T47D (cell line): ENCODE data around the gene SCRN1.

ENCODE experiments used
- DNase-seq, 2 experiments: peaks; one replicate each; pipeline versions ENCODE4 v3.0.0 to v3.0.0-alpha.2; 2011 to 2012; ENCODE audit warnings: low read depth in 1 of 2, low spot score in 1 of 2
- JUND ChIP-seq: IDR thresholded peaks from 2 replicates; pipeline ENCODE4 v1.6.1; 2012; ENCODE audit warnings: low read depth
- in situ Hi-C: cut with HindIII; loops from 2 replicates; pipeline ENCODE4 v1.10.0; 2016; ENCODE audit warnings: low sequenced_read_pairs, low pct_unique_long_range_greater_than_20kb

The SCRN1 gene

DNA sequence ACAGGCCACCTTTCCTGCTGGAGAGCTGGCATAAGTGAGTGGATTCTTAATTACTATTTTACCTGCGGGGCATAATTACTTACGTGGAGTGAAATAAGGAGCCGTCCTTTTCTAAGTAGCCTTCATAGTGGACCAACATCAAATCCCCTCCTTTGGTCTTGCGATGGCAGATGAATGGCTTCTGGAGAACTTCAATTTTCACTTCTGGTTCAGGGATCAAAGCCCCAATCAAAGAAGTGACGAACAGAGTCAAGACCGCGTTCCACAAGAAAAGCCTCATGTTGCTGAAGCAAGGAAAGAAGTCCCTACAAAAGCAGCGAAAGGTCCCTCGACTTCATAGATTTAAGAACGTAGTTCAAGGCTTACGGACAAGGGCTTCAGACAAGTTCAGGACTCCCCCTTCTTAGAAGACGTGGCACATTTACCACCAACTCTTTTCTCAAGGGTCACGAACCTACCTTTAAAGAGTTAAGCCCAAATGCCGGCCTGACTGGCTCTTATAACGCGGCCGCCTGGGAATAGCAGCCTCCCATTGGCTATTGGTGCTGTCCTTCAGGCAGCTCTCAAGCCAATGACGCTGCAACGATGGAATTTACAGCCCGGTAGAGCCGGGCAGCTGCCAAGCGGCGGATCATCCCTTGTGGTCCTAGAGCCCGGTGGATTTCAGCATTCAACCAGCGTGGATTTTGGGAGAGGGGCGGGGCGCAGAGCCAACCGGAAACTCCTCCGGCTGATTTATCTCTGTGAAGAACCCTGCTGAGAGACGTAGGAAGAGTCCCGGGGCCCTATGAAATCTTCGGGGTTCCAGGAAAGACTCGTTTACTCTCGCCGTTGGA is 36.8 kb upstream of the SCRN1 start, which contains the start of gene FKBP14:
FKBP14 (minus strand) TSS at position 474 of the 836 bp plus-strand sequence; CDS start at position 280, 194 bp downstream.
- in situ Hi-C loops, result no loop called here
- DNase-seq, result peak; percentile 93 to 100
- TF ChIP-seq JUND, result peak; percentile 11; the same call in 1 of the 2 replicates

DNA sequence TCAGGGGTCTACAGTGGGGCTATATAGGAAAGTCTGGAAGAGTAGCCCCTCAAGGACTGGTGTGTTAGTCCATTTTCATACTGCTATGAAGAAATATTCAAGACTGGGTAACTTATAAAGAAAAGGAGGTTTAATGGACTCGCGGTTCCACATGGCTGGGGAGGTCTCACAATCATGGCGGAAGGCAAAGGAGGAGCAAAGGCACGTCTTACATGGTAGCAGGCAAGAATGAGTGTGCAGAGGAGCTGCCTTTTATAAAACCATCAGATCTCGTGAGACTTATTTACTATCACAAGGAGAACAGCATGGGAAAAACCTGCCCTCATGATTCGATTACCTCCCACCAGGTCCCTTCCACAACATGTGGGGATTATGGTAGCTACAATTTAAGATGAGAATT is 33.9 kb upstream of the SCRN1 start:
- no peak for DNase-seq
- in situ Hi-C loops, result no loop called here
- no peak for TF ChIP-seq JUND

DNA sequence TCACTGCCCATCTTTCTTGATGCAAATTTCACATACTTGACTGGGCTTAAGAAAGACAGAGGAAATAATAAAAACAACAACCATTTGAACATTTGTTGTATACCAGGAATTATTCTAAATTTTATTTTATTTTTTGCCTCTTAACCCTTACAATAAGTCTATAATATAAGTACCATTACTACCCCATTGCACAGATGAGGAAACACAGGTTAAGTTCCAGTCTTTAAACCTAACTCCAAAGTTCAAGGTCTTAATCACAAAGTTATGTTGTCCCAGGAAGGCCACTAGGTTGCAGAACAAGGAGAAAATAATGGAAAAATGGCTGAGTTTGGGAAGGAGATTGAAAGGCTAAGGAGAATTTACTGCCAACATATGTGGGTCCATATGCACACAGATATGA is 33.4 kb upstream of the SCRN1 start:
- no peak for TF ChIP-seq JUND
- in situ Hi-C loops, result no loop called here
- DNase-seq, result no peak

DNA sequence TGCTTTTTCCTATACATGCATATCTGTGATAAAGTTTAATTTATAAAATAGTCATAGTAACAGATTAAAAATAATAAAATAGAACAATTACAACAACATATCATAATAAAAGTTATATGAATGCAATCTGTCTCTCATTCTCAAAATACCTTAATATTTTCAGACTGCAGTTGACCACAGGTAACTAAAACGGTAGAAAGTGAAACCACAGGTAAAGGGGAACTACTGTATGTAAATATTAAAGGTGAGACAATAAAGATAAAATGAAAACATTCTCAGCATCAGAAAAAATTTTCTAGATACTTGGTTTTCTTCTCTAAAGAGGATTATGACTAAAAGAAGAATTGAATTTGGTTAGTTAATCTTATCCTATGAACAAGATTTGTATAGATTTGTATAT is 30.9 kb upstream of the SCRN1 start:
- in situ Hi-C loops, result no loop called here
- TF ChIP-seq JUND, result no peak
- DNase-seq, result no peak

DNA sequence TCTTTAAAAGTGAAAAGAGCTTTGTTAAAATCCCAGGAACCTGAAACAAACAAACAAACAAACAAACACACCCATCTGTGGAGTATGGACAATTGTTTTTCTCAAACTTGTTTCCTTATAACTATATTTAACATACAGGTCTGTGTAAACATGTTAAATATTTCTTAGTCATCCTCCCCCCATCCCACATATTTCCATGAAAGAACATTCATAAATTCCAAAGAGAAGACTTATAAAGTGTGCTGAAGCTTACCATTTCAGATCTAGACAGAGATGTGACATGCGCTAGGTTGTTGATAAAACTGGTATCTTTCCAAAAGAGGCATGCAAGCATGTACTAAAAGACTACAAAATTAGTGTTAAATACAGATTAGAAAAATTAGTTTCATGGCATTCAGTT is 30.4 kb upstream of the SCRN1 start:
- in situ Hi-C loops, result no loop called here
- TF ChIP-seq JUND, result no peak
- no peak for DNase-seq

DNA sequence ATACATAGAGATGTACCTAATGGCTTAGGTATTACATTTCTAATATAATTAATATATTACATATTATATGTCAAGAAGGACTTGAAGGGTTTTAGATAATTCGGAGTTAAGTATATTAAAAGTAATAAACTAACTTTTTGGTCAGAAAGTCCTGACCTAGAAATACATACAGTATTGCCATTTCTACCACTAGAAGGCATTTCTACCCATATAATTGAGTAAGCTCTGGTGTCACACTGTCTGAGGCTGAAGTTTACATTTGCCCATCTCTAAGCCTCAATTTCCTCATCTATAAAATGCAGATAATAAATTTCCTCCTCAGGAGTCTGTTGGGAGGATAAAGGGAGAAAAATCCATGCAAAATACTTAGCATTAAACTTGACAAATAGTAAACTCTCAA is 29.8 kb upstream of the SCRN1 start:
- in situ Hi-C loops, result no loop called here
- DNase-seq, result no peak
- TF ChIP-seq JUND, result no peak

DNA sequence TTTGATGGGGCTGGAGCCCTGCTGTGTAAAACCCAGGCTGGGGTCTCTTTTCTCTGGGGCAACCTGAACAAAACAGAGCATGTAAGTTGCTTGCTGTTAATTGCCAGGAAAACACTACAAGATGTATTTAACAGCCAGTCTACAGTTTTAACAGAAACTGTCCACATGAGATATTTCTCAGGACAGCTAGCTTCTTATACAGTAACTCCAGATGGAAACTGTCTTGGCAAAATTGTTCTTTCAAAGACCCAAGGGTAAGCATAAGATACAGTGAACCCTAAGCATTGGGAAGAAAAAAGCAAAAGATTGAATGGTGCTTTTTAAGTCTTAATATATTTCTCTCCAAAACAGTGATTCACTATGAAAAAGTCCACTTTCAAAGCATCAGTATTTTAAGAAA is 28.9 kb upstream of the SCRN1 start:
- DNase-seq, result no peak
- no peak for TF ChIP-seq JUND
- in situ Hi-C loops, result no loop called here

DNA sequence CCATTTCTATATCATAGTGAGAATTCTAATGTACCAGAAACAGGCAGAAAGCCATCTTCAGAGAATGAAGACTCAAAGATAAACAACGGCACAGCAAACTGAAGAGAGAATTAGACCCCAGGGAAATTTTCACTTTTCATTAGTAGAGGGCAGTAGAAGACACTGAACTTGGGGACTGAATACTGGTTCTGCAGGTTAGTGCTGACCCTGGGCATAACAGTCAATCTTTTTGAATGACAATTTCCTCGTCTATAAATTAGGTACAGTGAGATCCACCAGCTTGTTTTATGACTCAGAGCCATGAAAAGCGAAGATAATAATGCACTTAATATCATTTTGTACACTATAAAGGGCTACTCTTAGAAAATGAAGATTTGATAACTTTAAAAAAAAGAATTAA is 23.2 kb upstream of the SCRN1 start:
- peak; percentile 36 to 81 for DNase-seq
- in situ Hi-C loops, result no loop called here
- TF ChIP-seq JUND, result no peak

DNA sequence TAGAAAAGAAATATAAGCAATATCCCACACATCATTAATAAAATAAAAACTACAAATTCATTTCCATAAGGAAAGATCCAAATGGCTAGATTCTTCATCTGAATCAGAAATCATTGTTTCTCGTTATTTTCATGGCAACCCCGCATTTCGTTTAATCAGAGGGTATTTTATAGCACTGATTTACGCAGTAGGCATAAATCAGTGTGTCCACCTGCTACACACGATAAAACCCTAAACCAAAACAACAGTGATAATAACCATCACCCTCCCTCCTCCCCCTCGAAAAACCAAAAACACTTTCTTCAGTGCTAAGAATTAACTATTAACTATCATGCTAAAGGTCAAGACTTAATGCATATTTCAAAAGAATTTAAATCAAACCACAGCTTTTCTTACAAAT is 20.4 kb upstream of the SCRN1 start:
- TF ChIP-seq JUND, result no peak
- DNase-seq, result no peak
- in situ Hi-C loops, result no loop called here

DNA sequence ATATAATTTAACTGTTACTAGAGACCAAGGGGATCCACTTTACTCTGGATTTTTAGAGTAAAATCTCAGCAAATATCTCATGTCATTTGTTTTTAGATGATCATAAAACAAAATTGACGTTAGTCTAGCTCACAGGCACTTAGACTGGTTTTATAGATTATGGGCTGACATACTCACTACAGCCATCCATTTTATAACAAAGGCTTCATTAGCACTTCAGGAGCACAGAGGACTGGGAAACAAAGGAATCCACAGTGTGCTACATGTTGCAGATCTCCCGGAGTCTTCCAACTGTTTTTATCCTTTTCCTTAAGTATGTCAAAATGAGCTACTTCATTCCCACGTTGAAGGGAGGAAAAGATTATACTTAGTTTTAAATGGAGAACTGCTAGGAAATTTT is 15.9 kb upstream of the SCRN1 start:
- DNase-seq, result no peak
- no peak for TF ChIP-seq JUND
- in situ Hi-C loops, result no loop called here

DNA sequence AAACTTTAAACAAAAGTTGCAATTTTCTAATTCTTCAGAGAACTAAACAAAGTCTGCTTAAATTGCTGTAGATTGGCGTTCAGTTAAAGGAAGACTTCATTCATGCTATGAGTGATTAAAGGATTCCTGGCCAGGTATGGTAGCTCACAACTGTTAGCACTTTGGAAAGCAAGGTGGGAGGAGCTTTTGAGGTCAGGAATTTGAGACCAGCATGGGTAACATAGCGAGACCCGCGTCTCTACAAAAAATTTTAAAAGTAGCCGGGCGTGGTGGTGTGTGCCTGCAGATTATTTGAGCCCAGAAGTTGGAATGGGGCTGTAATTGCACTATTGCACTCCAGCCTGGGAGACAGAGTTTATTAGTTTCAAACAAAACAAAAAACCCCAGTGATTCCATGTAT is 13.5 kb upstream of the SCRN1 start:
- in situ Hi-C loops, result no loop called here
- DNase-seq, result no peak
- TF ChIP-seq JUND, result no peak

DNA sequence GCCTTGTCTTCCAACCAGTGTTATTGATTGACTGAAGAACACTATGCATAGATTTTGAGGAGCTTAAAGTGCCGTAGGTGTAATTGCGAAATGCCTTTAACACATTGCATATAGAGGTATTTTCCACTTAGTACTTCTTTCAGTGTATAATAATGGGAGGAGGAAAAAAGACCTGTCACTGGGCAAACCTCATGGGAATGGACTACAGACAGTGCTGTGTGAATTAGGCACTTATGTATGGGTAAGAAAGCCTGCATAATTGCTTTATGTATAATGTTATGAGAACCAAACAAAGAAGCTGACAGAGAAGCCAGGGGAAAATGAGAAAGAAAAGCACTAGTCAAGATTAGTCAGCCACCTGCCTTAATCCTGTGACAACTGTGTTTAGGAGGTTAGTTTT is 12.4 kb upstream of the SCRN1 start:
- in situ Hi-C loops, result no loop called here
- DNase-seq, result peak in 1 of 2 experiments; percentile 12

DNA sequence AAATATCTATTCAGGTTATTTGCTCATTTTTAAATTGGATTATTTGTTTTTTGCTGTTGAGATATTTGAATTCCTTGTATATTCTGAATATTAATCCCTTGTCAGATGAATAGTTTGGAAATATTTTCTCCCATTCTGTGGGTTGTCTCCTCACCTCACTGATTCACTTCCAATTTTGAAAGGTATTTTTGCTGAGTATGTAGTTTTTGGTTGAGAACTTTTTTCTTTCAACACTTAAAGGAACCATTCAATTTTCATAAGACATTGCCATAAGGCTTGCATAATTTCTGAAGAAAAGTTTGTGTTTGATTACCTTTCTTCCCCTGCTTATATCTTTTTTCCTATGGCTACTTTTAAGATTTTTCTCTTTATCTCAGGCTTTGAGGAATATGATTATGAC is 8.9 kb upstream of the SCRN1 start:
- DNase-seq, result no peak
- in situ Hi-C loops, result no loop called here
- no peak for TF ChIP-seq JUND

More for the DNA sequence above, 12.4 kb upstream of the SCRN1 start:
- TF ChIP-seq JUND, result no peak

DNA sequence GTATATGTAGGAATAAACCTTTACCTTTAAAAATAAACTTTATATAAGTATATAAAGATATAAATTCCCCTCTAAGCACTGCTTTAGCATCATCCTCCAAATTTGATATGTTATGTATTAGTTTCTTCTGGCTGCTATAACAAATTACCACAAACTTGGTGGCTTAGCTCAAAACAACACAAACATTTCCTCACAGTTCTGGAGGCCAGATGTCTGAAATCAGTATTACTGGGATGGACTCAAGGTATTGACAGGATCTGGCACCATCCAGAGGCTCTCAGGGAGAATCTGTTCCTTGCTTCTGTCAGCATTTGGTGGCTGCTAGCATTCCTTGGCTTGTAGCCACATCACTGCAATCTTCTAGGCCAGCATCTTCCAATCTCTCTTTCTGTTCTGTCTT is 6.7 kb upstream of the SCRN1 start:
- in situ Hi-C loops, result no loop called here
- no peak for TF ChIP-seq JUND
- DNase-seq, result no peak
